ENCODE measurements around the gene RPS6KC1. TPM values are rescaled to one million over a fixed set of nuclear protein-coding genes. Genes with fewer than 3 reads are reported as not detected.

Gene RPS6KC1
- total RNA-seq, 2 experiments from 2014 or later = 6.2 to 7.0 TPM

DNA sequence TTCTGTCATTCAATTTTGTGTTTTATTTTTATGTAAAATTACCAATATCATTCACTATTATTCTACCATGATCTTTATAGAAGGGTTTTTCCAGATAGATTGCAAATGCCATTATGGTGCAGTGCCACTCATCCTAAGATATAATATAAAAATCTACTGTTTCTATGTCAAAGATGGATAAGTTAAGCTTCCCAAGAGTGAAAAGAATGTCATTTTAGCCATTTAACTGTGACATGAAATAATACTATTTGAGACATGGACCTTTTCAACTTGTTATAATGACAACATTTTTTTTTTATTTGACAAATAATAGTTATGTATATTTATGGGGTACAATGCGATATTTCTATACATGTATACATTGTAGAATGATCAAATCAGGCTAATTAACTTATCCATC is 224.3 kb downstream of the RPS6KC1 start:
- intact Hi-C loops (cut with DNase I, micrococcal nuclease) = no loop called here
- Mint-ChIP-seq H3K27ac (no peak overlapping the region), H3K4me1 (ENCODE audit: low read depth) (no peaks in the 10 kb centered on the region), H3K36me3 (ENCODE audit: low read depth) (peaks cover 45% of the 10 kb centered on the region), H3K9me3 (no peaks in the 10 kb centered on the region), H3K4me3 (no peak overlapping the region), H3K27me3 (no peaks in the 10 kb centered on the region)
- Histone ChIP-seq H3K9me3 (ENCODE audit: control insufficient read depth in 1 of 2, insufficient read depth in 1 of 2, low read length in 2 of 2) (no peaks in the 10 kb centered on the region), H3K27ac (ENCODE audit: low read depth in 1 of 2, low read length in 2 of 2) (no peak overlapping the region), H3K4me1 (ENCODE audit: insufficient read depth, low read length) (no peaks in the 10 kb centered on the region), H3K36me3 (ENCODE audit: insufficient read depth, low read length) (no peaks in the 10 kb centered on the region), H3K4me3 (ENCODE audit: low read length) (no peak overlapping the region), H3K27me3 (ENCODE audit: control insufficient read depth in 1 of 2, insufficient read depth in 2 of 2, low read length in 2 of 2) (no peaks in the 10 kb centered on the region)
- TF ChIP-seq, protein P1, sequence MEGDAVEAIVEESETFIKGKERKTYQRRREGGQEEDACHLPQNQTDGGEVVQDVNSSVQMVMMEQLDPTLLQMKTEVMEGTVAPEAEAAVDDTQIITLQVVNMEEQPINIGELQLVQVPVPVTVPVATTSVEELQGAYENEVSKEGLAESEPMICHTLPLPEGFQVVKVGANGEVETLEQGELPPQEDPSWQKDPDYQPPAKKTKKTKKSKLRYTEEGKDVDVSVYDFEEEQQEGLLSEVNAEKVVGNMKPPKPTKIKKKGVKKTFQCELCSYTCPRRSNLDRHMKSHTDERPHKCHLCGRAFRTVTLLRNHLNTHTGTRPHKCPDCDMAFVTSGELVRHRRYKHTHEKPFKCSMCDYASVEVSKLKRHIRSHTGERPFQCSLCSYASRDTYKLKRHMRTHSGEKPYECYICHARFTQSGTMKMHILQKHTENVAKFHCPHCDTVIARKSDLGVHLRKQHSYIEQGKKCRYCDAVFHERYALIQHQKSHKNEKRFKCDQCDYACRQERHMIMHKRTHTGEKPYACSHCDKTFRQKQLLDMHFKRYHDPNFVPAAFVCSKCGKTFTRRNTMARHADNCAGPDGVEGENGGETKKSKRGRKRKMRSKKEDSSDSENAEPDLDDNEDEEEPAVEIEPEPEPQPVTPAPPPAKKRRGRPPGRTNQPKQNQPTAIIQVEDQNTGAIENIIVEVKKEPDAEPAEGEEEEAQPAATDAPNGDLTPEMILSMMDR (IDR thresholded peaks at IDR 0.05) = no peak
- DNase-seq = no peak
- CTCF ChIA-PET = interaction anchor here (1.0 kb wide), 1 partner anchor 99 kb away, joined by 3 read pairs; no protein-coding TSS in a partner anchor
- ATAC-seq (ENCODE audit: poor library complexity) = no peak
- POLR2A ChIA-PET = no interaction called here

DNA sequence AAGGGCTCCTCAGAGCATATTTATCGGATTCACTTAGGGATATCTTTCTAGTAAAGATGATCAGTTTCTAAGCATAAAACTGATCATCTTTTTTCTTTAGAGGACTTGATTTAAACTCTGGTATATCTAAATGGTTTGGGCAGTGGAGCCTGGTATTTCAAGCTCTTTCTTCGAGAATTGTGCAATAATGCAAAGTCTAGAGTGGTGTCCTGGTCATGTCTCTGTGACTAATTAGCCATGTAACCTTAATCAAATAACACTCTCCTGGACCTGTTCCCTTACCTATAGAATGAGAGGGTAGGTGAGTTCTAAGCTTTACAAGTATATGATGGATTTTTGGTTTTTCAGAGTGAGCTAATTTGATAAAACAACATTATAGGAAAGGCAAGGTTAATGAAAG is 225.2 kb downstream of the RPS6KC1 start:
- Histone ChIP-seq H3K4me3 (ENCODE audit: low read length) (no peak overlapping the region), H3K27me3 (ENCODE audit: control insufficient read depth in 1 of 2, insufficient read depth in 2 of 2, low read length in 2 of 2) (no peaks in the 10 kb centered on the region), H3K9me3 (ENCODE audit: control insufficient read depth in 1 of 2, insufficient read depth in 1 of 2, low read length in 2 of 2) (no peaks in the 10 kb centered on the region), H3K27ac (ENCODE audit: low read depth in 1 of 2, low read length in 2 of 2) (no peak overlapping the region), H3K4me1 (ENCODE audit: insufficient read depth, low read length) (no peaks in the 10 kb centered on the region), H3K36me3 (ENCODE audit: insufficient read depth, low read length) (no peaks in the 10 kb centered on the region)
- Mint-ChIP-seq H3K4me3 (no peak overlapping the region), H3K27me3 (no peaks in the 10 kb centered on the region), H3K4me1 (ENCODE audit: low read depth) (no peaks in the 10 kb centered on the region), H3K27ac (no peak overlapping the region), H3K36me3 (ENCODE audit: low read depth) (peaks cover 35% of the 10 kb centered on the region), H3K9me3 (no peaks in the 10 kb centered on the region)
- intact Hi-C loops (cut with DNase I, micrococcal nuclease) = no loop called here
- ATAC-seq (ENCODE audit: poor library complexity) = no peak
- TF ChIP-seq, protein P1 (IDR thresholded peaks at IDR 0.05) = no peak
- DNase-seq = no peak
- ChIA-PET POLR2A (no interaction called here), CTCF (no interaction called here)

DNA sequence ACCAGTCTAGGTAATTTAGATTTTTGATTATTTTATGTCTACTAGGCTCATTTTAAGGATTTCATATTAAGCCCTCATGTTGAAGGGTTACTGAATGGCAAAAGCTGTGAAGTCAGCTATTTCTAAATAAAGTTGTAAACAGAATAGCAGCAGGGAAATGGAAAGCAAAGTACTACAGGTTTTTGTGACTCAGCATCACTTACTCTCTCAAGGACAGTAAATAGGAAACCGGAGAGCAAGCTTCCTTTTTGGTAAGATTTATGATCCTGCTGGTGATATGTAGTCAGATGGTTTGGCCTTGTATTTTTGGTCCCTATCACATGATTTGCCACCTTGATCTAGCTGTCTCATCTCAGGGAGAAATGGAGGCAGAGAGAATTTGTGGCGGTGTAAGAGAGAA is 226.0 kb downstream of the RPS6KC1 start:
- CTCF ChIA-PET = no interaction called here
- intact Hi-C loops (cut with DNase I, micrococcal nuclease) = no loop called here
- no peak overlapping the region for H3K27ac Mint-ChIP-seq

More for the DNA sequence above, 226.0 kb downstream of the RPS6KC1 start:
- TF ChIP-seq, protein P1 (IDR thresholded peaks at IDR 0.05) = no peak
- no peaks in the 10 kb centered on the region for H3K27me3 ChIP-seq (ENCODE audit: control insufficient read depth in 1 of 2, insufficient read depth in 2 of 2, low read length in 2 of 2)
- Mint-ChIP-seq H3K9me3 (no peaks in the 10 kb centered on the region), H3K36me3 (ENCODE audit: low read depth) (peaks cover 33% of the 10 kb centered on the region), H3K4me3 (no peak overlapping the region), H3K27me3 (no peaks in the 10 kb centered on the region), H3K4me1 (ENCODE audit: low read depth) (no peaks in the 10 kb centered on the region)
- DNase-seq (no peak), ATAC-seq (ENCODE audit: poor library complexity) (no peak)
- POLR2A ChIA-PET = no interaction called here
- no peak overlapping the region for H3K27ac ChIP-seq (ENCODE audit: low read depth in 1 of 2, low read length in 2 of 2)
- peaks cover 0 to 2% of the 10 kb centered on the region in 2 experiments for H3K9me3 ChIP-seq (ENCODE audit: control insufficient read depth in 1 of 2, insufficient read depth in 1 of 2, low read length in 2 of 2)
- no peak overlapping the region for H3K4me3 ChIP-seq (ENCODE audit: low read length)
- H3K4me1 ChIP-seq (ENCODE audit: insufficient read depth, low read length) = no peaks in the 10 kb centered on the region
- no peaks in the 10 kb centered on the region for H3K36me3 ChIP-seq (ENCODE audit: insufficient read depth, low read length)

Measured in CD4-positive, alpha-beta T cell (primary cell).